Neural cell (in vitro differentiated cells): Measurements from ENCODE around the gene HNRNPH2.

Experiments
- CTCF ChIP-seq: fragments of 450-650 bp; IDR thresholded peaks from 2 replicates; pipeline ENCODE4 v1.5.1; 2014; ENCODE audit warnings: antibody characterized with exemption, mild to moderate bottlenecking, moderate library complexity; ENCODE audit not compliant: poor library complexity, severe bottlenecking
- EZH2 ChIP-seq: fragments of 200-600, 300-800 bp; shearing (Covaris generic), sonication (generic); IDR thresholded peaks from 2 replicates; pipeline ENCODE4 v1.6.1; 2014; ENCODE audit warnings: antibody characterized with exemption, low read length, borderline replicate concordance, mild to moderate bottlenecking; ENCODE audit not compliant: insufficient read depth, poor library complexity, severe bottlenecking
- POLR2AphosphoS5 ChIP-seq: IDR thresholded peaks from 2 replicates; pipeline ENCODE4 v1.6.1; 2012
- RAD21 ChIP-seq: fragments of 450-650 bp; conservative IDR thresholded peaks from 2 replicates; pipeline ENCODE4 v1.6.1; 2014; ENCODE audit warnings: antibody characterized with exemption, mild to moderate bottlenecking, moderate library complexity
- TAF1 ChIP-seq: IDR thresholded peaks from 2 replicates; pipeline ENCODE4 v1.6.1; 2012; ENCODE audit warnings: low read depth

- TF ChIP-seq CTCF (no peak), RAD21 (no peak), TAF1 (no peak), EZH2 (no peak), POLR2AphosphoS5 (no peak)
Measured at GRCh38 chrX:101419489-101419888, 11.5 kb downstream of the HNRNPH2 start.
